ENCODE data around the gene ABR. TPM values are rescaled to one million over a fixed set of nuclear protein-coding genes. Genes with fewer than 3 reads are reported as not detected.
A peak's percentile ranks its signal among the peaks of the same experiment; 100 is the strongest.

ABR gene
- total and polyA plus RNA-seq, 10 donors, result 18.5 to 183 (median 121) TPM

DNA sequence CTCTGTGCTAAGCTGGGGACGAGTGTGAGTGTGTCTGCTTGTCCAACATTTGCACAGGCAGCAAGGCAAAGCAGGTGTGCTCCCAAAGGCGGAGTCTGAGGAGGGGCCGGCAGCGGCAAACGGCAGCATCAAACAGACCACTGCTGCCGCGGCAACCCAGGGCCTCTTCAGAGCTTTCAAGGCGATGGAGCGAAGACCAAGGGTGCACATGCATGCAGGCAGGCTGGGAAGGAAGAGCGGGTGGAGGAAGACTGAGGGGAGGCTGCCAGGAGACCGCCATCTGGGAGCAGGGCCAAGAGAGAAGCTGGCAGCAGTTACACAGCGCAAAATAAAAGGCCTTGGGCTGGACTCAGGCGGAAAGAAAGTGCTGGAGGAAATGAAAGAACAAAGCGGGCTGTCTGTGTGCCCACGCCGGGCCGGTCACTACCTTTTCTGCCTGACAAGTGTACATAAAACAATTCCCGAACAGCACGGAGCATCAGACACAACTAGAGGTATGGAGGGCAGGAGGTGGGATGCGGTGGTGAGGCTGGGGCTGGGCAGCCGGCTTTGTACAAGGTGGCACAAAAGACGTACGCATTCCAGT lies 174.3 kb downstream of the ABR start:
- 32 to 44% (median 35%) methylated on average over 23 of the region's 23 CpGs for WGBS, 5 donors
- no peaks in the 10 kb centered on the region for H3K9me3 ChIP-seq
- TF ChIP-seq CTCF (IDR thresholded peaks at IDR 0.05 in 8 of 11, conservative IDR thresholded peaks at IDR 0.05 in 3 of 11) (no peak), POLR2A (IDR thresholded peaks at IDR 0.05) (no peak), POLR2AphosphoS5 (IDR thresholded peaks at IDR 0.05) (peak; percentile 57 to 64 (median 58))
- DNase-seq, result peak; percentile 78
- peaks cover 12 to 82% (median 58%) of the 10 kb centered on the region in 6 donors for H3K4me1 ChIP-seq
- H3K36me3 ChIP-seq, result peaks cover 0 to 98% (median 85%) of the 10 kb centered on the region in 6 donors
- intact Hi-C loops (cut with DNase I; ENCODE audit: low total_unique reads), result loop anchor here (10.0 kb wide), 1 partner anchor 49 kb away; no protein-coding TSS in a partner anchor
- H3K27me3 ChIP-seq (replicated peaks in 1 of 7), result no peaks in the 10 kb centered on the region
- H3K27ac ChIP-seq, result peak overlapping the region; percentile 42 to 87 (median 76)
- H3K4me3 ChIP-seq, result peak overlapping the region in 3 of 8 donors; percentile 2 to 48 (median 18)

DNA sequence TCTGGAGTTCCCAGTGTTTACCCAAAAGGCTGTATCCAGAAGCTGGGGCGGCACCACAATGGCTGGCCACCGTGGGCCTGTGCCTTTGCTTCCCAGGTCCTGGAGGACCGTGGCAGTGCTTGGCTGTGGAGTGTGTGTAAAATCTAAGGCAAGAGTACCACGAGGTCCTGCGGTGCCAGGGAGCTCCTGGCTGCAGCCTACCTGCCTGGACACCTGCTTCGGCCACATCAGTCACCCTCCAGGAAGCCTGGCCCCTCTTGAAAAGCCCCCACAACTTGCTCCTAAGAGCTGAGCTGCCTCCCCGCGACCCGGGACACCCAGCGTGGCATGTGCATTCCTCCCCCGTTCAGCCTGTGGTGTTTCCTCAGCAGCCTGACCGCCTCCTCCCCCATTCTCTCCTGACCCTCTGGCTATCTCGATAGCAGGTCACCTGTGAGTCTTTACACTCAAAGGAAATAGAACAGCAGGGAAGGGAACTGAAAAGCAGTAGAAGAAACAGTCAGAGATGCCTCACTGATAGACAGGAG lies 174.9 kb downstream of the ABR start:
- Histone ChIP-seq H3K4me3 (no peak overlapping the region), H3K27me3 (replicated peaks in 1 of 7) (no peaks in the 10 kb centered on the region), H3K9me3 (no peaks in the 10 kb centered on the region), H3K4me1 (peaks cover 11 to 81% (median 61%) of the 10 kb centered on the region in 6 donors), H3K36me3 (peaks cover 0 to 98% (median 84%) of the 10 kb centered on the region in 6 donors), H3K27ac (peak overlapping the region in 7 of 8 donors; percentile 23 to 87 (median 78))
- peak; percentile 69 for DNase-seq
- intact Hi-C loops (cut with DNase I; ENCODE audit: low total_unique reads), result loop anchor here (10.0 kb wide), 1 partner anchor 50 kb away; no protein-coding TSS in a partner anchor
- TF ChIP-seq CTCF (IDR thresholded peaks at IDR 0.05 in 8 of 11, conservative IDR thresholded peaks at IDR 0.05 in 3 of 11) (no peak), POLR2AphosphoS5 (IDR thresholded peaks at IDR 0.05) (no peak), POLR2A (IDR thresholded peaks at IDR 0.05) (no peak)
- 57 to 79% (median 72%) methylated on average over 10 to 13 of the region's 13 CpGs for WGBS, 5 donors

- no peaks in the 10 kb centered on the region for H3K9me3 ChIP-seq
- peaks cover 0 to 98% (median 83%) of the 10 kb centered on the region in 6 donors for H3K36me3 ChIP-seq
- peak; percentile 72 for DNase-seq
- peak overlapping the region in 1 of 8 donors; percentile 19 for H3K4me3 ChIP-seq
- H3K4me1 ChIP-seq, result peaks cover 11 to 85% (median 65%) of the 10 kb centered on the region in 6 donors
- intact Hi-C loops (cut with DNase I; ENCODE audit: low total_unique reads), result loop anchor here (10.0 kb wide), 1 partner anchor 51 kb away; no protein-coding TSS in a partner anchor
- 69 to 75% (median 71%) methylated on average over 18 to 30 of the region's 30 CpGs for whole genome bisulfite sequencing, 5 donors
- no peaks in the 10 kb centered on the region for H3K27me3 ChIP-seq (replicated peaks in 1 of 7)
- peak overlapping the region; percentile 15 to 87 (median 76) for H3K27ac ChIP-seq
- TF ChIP-seq CTCF (IDR thresholded peaks at IDR 0.05 in 8 of 11, conservative IDR thresholded peaks at IDR 0.05 in 3 of 11) (no peak), POLR2A (IDR thresholded peaks at IDR 0.05) (no peak), POLR2AphosphoS5 (IDR thresholded peaks at IDR 0.05) (peak; percentile 53 to 70 (median 58))
These were observed 175.6 kb downstream of the ABR start for GRCh38 chr17:1003972-1004768.

Measured in spleen (tissue), 11 donors.